Uterus (tissue), 4 donors: Measurements from ENCODE around the gene ABCB1. TPM values are rescaled to one million over a fixed set of nuclear protein-coding genes. Genes with fewer than 3 reads are reported as not detected.

Source experiments
- DNase-seq, 2 donors: peaks; one replicate each; pipeline ENCODE4 v3.0.0-alpha.2; 2019 to 2020
- H3K27ac ChIP-seq, 2 donors: fragments of 200-600 bp; sonication (generic); 1 replicate in 1 of 2; 2 replicates in 1 of 2; pipeline ENCODE4 v1.5.1; 2016 to 2018
- H3K27me3 ChIP-seq, 2 donors: fragments of 200-600 bp; sonication (generic); one replicate each; pipeline ENCODE4 v1.5.1; 2018 to 2019; ENCODE audit warnings: control low read depth in 1 of 2
- H3K36me3 ChIP-seq, 2 donors: fragments of 200-600 bp; sonication (generic); one replicate each; pipeline ENCODE4 v1.5.1; 2019; ENCODE audit warnings: control low read depth in 1 of 2
- H3K4me1 ChIP-seq, 2 donors: fragments of 200-600 bp; sonication (generic); one replicate each; pipeline ENCODE4 v1.5.1; 2018 to 2019; ENCODE audit warnings: control low read depth in 1 of 2
- H3K4me3 ChIP-seq, 2 donors: fragments of 200-600 bp; sonication (generic); 1 replicate in 1 of 2; 2 replicates in 1 of 2; pipeline ENCODE4 v1.5.1; 2018 to 2019; ENCODE audit warnings: mild to moderate bottlenecking in 1 of 2
- H3K9me3 ChIP-seq, 2 donors: fragments of 200-600 bp; sonication (generic); one replicate each; pipeline ENCODE4 v1.5.1; 2019; ENCODE audit warnings: control low read depth in 1 of 2
- POLR2A ChIP-seq, 2 donors: fragments of 450-650 bp; IDR thresholded peaks; one replicate each; pipeline ENCODE4 v1.6.1; 2016; ENCODE audit warnings: antibody characterized with exemption in 2 of 2, mild to moderate bottlenecking in 1 of 2, moderate library complexity in 1 of 2
- intact Hi-C: fragments of 100-400 bp; cut with DNase I; formaldehyde crosslinking; loops from one replicate; pipeline ENCODE4 v1.15.1; 2023; ENCODE audit warnings: low total_unique reads
- total RNA-seq, 4 donors: library from RNA; depleted of rRNA in 3 of 4; stranded (reverse); fragments of >200 nt in 3 of 4; gene quantifications; one replicate each; pipeline versions ENCODE4 v1.1.0 to v1.2.4, GENCODE V29; 2014 to 2023
- TF ChIP-seq, protein P1 (sequence below), 4 experiments: fragments of 200-600 bp in 2 of 4; fragments of 450-650 bp in 2 of 4; sonication (generic) in 2 of 4; IDR thresholded peaks; one replicate each; pipeline ENCODE4 v1.5.1; 2016 to 2019; ENCODE audit warnings: antibody characterized with exemption in 4 of 4, mild to moderate bottlenecking in 2 of 4, moderate library complexity in 1 of 4
- donor health status: DM: yes; HTN: yes; CAD: no.

ABCB1 gene
- total RNA-seq, 4 donors from 2014 or later, result 7.9 to 68.1 (median 35.6) TPM

DNA sequence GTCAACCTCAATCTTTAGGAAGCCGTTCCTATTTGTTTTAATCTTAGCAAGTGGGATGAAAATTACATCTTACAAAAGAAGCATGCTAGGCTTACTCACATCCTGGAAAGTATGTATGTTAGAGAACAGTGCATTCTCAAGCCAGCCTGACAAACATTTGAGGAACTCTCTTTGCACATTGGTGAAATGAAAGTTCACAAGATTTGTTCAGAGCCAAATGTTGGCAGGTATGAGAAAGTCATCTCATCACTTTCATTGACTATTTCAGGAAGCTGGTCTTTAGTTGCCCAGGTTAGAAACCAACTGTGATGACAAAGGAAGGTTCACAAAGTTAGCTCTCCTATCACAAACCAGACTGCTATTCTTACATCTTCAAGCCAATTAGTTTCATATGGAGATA lies 57.1 kb downstream of the ABCB1 start:
- H3K4me3 ChIP-seq, result no peak overlapping the region
- no peaks in the 10 kb centered on the region for H3K4me1 ChIP-seq
- no peak overlapping the region for H3K27ac ChIP-seq
- H3K9me3 ChIP-seq, result no peaks in the 10 kb centered on the region
- TF ChIP-seq POLR2A (IDR thresholded peaks at IDR 0.05), result no peak
- TF ChIP-seq, protein P1, sequence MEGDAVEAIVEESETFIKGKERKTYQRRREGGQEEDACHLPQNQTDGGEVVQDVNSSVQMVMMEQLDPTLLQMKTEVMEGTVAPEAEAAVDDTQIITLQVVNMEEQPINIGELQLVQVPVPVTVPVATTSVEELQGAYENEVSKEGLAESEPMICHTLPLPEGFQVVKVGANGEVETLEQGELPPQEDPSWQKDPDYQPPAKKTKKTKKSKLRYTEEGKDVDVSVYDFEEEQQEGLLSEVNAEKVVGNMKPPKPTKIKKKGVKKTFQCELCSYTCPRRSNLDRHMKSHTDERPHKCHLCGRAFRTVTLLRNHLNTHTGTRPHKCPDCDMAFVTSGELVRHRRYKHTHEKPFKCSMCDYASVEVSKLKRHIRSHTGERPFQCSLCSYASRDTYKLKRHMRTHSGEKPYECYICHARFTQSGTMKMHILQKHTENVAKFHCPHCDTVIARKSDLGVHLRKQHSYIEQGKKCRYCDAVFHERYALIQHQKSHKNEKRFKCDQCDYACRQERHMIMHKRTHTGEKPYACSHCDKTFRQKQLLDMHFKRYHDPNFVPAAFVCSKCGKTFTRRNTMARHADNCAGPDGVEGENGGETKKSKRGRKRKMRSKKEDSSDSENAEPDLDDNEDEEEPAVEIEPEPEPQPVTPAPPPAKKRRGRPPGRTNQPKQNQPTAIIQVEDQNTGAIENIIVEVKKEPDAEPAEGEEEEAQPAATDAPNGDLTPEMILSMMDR (IDR thresholded peaks at IDR 0.05), result no peak
- no peak for DNase-seq
- H3K36me3 ChIP-seq, result no peaks in the 10 kb centered on the region
- intact Hi-C loops, result no loop called here
- H3K27me3 ChIP-seq, result no peaks in the 10 kb centered on the region

DNA sequence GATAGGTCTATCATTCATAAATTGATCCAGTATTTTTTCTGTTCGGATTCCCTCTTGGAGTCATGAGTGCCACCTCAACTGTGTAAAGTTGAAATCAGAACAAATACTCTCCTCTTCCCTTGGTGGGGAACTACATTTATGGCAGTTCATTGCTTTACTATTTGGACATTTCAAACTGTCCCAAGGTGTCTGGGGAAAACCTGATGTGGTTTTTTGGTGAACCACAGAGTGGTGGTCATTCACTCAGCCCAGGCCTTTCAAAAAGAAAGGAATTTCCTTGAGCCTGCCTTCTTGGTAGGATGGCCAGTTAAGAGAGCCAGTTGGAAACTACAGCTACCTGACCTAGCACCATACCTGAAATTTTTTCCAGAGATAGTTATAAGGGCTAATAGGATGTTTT lies 59.0 kb downstream of the ABCB1 start:
- no peak for DNase-seq
- intact Hi-C loops, result no loop called here
- Histone ChIP-seq H3K4me1 (no peaks in the 10 kb centered on the region), H3K9me3 (no peaks in the 10 kb centered on the region), H3K27me3 (no peaks in the 10 kb centered on the region), H3K4me3 (no peak overlapping the region), H3K36me3 (no peaks in the 10 kb centered on the region), H3K27ac (no peak overlapping the region)
- TF ChIP-seq POLR2A (IDR thresholded peaks at IDR 0.05), result no peak
- TF ChIP-seq, protein P1 (IDR thresholded peaks at IDR 0.05), result no peak

DNA sequence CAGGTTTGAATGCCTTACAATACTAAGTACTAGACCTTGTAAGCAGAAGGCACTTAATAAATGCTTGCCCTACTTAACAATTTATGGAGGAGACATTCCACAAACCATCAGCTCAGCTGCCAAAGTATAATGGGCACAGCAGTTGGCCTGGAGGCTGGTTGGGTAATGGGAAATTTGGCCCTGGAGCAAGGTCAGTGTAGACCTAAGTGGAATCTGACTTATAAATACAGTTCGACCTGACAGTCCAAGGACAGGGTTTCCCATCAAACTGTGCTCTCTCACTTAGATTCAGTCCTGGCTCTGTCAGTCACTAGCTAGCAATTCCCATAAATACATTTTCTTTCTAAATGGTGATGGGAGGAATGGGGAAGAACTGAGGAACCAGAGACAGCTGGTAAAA lies 62.6 kb downstream of the ABCB1 start:
- no peak for DNase-seq
- no peaks in the 10 kb centered on the region for H3K27me3 ChIP-seq
- no peaks in the 10 kb centered on the region for H3K4me1 ChIP-seq
- TF ChIP-seq POLR2A (IDR thresholded peaks at IDR 0.05), result no peak
- TF ChIP-seq, protein P1 (IDR thresholded peaks at IDR 0.05), result no peak
- no peak overlapping the region for H3K4me3 ChIP-seq
- intact Hi-C loops, result no loop called here
- H3K36me3 ChIP-seq, result no peaks in the 10 kb centered on the region
- H3K27ac ChIP-seq, result no peak overlapping the region
- H3K9me3 ChIP-seq, result no peaks in the 10 kb centered on the region

DNA sequence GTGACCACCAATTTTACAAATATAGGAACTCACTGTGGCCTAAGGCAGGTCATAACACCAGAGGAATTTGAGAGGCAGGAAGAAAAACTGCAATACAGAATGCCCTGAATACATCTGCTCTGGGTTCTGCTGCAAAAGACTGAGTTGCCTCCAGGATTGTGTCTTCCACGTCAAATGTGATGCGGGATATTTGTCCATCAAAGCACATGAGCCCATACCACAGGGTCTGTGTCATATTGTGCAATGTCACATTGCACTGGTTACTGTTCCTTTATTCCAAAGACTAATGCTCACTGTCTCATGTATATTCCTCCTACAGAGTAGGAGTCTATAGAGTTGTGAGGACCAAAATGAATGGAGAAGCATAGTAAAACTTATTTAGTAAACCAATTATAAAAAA lies 66.6 kb downstream of the ABCB1 start:
- TF ChIP-seq POLR2A (IDR thresholded peaks at IDR 0.05), result no peak
- TF ChIP-seq, protein P1 (IDR thresholded peaks at IDR 0.05), result no peak
- no peak for DNase-seq
- Histone ChIP-seq H3K4me1 (no peaks in the 10 kb centered on the region), H3K27me3 (no peaks in the 10 kb centered on the region), H3K27ac (no peak overlapping the region), H3K9me3 (no peaks in the 10 kb centered on the region), H3K4me3 (no peak overlapping the region), H3K36me3 (no peaks in the 10 kb centered on the region)
- intact Hi-C loops, result no loop called here

DNA sequence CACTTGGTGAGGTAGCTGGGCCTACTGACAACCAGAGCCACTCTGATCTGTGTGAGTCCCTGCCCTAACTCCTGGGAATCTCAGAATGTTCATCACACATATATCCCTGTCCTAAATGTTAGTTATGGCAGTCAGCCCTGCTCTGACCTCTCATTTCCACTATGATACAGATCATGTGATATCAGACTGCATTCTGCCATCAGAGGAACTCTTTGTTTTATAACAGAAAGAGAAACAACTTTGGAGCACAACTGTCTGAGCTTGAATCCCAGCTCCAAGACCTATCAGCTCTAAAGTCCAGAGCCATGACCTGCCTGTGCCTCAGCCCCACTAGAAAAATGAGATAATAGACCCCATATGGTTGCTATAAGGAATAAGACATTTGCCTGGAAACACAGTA lies 70.6 kb downstream of the ABCB1 start:
- DNase-seq, result no peak
- Histone ChIP-seq H3K4me3 (no peak overlapping the region), H3K27ac (no peak overlapping the region), H3K27me3 (no peaks in the 10 kb centered on the region), H3K9me3 (no peaks in the 10 kb centered on the region), H3K36me3 (no peaks in the 10 kb centered on the region), H3K4me1 (no peaks in the 10 kb centered on the region)
- intact Hi-C loops, result no loop called here
- no peak for TF ChIP-seq POLR2A (IDR thresholded peaks at IDR 0.05)

DNA sequence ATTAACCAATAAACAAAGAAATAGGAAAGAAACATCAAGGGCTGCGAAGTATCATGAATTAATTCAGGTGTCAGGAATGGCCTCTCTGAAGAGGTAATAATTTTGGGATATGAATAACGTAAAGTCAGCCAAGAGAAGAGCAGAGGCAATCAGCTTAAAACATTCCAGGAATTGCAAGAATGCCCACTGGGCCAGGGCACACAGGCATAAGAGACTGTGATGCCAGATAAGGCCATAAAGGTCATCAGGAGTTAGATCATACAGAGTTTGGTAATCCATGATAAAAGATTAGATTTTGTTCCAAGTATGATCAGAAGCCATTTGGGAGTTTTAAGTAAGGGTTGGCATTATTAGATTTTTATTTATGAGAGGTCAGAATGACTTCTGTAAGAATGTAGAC lies 72.0 kb downstream of the ABCB1 start:
- Histone ChIP-seq H3K27ac (no peak overlapping the region), H3K27me3 (no peaks in the 10 kb centered on the region), H3K36me3 (no peaks in the 10 kb centered on the region), H3K4me1 (no peaks in the 10 kb centered on the region), H3K9me3 (no peaks in the 10 kb centered on the region), H3K4me3 (no peak overlapping the region)
- TF ChIP-seq, protein P1 (IDR thresholded peaks at IDR 0.05), result no peak
- TF ChIP-seq POLR2A (IDR thresholded peaks at IDR 0.05), result no peak
- DNase-seq, result no peak
- intact Hi-C loops, result no loop called here
